ENCODE results near the gene PLXNB2.
"Not testable (repeated sequence)": the region's sequence is repeated elsewhere in the genome, so short reads cannot be mapped to it uniquely, and the experiment has no call there.

PLXNB2 gene

GRCh38 chr22:50278956-50279619 is 28.4 kb downstream of the PLXNB2 start:
- no peak for DNase-seq

- no peak for DNase-seq
These were observed 29.0 kb downstream of the PLXNB2 start for GRCh38 chr22:50278461-50278860.

DNA sequence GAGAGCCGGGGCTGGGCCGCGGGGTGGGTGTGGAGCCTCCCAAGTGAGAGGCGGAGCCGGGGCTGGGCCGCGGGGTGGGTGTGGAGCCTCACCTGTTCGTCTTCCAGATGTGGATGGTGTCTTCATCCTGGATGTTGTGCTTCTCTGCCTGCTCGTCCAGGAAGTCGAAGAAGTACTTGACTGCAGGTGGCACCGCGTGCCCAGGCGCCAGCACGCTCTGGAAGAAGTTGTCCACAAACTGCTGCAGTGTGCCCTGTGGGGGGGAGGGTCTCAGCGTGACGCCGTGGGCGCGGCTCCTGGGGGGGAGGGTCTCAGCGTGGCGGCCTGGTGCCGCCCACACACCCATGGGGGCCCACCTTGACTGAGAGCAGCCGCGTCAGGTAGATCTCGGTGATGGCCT is 29.7 kb downstream of the PLXNB2 start:
- no peak for DNase-seq

DNA sequence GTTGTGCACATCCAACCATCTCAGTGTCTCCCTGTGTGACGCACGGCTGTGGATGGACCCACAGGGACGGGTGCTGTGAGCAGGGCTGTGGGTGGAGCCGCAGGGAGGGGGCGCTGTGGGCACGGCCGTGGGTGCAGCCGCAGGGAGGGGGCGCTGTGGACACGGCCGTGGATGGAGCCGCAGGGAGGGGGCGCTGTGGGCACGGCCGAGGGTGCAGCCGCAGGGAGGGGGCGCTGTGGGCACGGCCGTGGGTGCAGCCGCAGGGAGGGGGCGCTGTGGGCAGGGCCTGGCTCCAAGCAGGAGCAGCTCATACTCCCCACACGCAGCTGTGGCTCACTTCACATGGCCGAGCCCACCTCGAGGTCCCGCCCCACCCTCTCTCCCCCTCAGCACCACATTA is 31.3 kb downstream of the PLXNB2 start:
- DNase-seq = peak; percentile 65

DNA sequence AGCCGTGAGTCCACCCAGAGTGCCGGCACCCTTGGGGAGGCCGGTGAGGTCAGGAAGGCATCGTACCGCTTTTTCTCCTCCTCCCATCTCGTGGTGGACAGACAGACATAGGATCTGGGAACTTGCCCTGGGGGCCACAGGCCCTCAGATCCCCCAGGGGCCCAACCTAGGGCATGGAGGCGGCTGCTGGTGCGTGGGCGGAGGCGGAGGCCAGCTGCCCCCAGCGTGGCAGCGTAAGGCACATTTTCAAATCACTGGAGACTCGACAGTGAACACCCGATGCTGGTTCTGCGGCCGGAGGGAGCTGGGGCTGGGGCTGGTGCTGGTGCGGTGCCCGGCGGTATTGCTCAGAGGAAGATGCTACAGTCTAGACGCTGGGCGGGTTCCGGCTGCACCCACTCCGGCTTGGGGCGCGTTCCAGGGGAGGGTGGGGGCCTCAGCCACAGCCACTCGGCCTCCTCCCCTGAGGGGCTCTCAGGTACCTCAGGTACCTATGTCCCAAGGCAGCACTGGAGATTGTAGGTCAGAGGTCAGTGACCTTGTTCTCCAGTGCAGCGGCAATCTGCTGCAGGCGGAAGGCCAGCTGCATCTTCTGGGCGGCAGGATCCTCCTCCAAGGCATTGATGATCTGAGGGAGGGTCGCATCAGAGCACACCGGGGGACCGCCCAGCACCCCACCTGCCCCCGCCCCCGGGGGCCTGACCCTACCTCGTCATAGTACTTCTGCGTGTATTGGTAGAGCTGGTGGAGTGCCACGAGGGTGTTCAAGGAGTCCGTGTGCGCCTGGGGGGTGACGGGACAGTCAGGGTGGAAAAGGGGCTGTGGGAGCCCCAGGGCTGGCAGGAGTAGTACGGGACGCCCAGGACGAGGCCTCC is 32.0 kb downstream of the PLXNB2 start:
- DNase-seq = no peak

GRCh38 chr22:50274771-50275170 is 32.7 kb downstream of the PLXNB2 start:
- DNase-seq = no peak

DNA sequence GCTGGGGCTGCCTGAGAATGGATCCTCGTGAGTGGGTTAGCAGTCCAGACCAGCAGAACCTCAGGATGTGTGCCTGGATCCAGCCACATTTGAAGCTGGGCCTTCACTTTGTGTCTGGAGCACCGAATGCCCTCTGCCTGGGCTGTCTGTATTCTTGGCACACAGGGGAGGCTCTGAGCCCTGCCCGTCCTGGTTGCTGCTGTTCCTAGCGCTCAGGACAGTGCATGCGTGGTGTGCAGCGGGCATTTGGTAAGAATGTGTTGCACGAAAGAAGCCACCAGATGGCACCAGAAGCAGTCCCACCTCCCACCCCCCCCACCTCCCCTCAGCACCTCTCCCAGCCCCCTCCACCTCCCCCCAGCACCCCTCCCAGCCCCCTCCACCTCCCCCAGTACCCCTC is 33.1 kb downstream of the PLXNB2 start:
- peak; percentile 72 for DNase-seq

DNA sequence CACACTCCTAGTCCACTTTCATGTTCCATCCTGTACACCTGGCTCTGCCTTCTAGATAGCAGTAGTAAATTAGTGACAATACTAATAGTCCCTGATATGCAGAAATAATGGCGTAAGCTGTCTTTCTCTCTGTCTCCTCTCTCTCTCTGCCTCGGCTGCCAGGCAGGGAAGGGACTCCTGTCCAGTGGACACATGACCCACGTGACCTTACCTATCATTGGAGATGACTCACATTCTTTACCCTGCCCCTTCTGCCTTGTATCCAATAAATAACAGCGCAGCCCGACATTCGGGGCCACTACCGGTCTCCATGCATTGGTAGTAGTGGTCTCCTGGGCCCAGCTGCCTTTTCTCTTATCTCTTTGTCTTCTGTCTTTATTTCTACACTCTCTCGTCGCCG is 33.7 kb downstream of the PLXNB2 start:
- DNase-seq = not testable (repeated sequence)

DNA sequence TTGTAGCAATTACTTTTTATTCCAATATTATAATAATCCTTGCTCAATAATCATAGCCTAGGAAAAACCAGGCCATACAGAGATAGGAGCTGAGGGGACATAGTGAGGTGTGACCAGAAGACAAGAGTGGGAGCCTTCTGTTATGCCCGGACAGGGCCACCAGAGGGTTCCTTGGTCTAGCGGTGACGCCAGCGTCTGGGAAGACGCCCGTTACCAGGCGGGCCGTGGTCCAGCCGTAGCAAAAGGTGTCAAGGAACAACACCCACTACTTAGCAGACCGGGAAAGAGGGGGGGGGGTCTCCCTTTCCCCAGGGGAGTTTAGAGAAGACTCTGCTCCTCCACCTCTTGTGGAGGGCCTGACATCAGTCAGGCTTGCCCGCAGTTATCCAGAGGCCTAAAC is 34.1 kb downstream of the PLXNB2 start:
- DNase-seq = not testable (repeated sequence)

- peak; percentile 2 for DNase-seq
These were observed 35.2 kb downstream of the PLXNB2 start for GRCh38 chr22:50272044-50272802.

GRCh38 chr22:50271519-50271970 is 35.9 kb downstream of the PLXNB2 start:
- peak; percentile 41 for DNase-seq

DNA sequence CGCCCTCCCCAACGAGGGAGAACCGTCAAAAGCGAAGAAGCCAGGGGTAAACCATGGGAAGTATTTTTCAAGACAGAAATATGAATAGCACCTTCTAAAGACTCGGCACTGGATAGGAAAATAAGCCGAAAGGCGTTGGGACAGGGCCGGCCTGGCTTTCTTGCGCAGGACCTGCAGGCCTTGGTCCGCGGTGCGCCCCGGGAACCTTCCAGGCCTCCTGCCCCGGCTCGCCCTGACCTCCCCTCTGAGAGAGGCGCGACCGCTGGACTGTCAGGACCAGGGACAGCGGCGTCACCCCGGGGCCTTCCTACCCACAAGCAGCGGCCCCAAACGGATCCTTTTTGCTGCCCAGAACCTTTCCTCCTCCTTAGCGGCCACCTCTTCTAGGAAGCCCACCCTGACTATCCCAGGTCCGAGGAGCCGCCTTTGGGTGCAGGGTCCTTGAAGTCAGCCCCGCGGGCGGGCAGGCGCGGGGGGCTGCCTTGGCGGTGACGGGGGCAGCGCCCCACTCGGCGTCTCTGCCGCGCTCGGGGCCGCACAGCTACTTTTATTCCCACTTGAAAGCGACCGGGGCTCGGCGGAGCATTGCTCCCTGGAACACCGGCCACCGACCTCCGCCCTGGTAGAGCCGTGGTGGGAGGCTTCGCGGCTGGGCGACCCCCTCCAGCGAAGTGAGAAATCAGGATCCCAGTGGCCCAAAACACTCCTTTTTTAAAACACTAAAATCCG is 36.6 kb downstream of the PLXNB2 start:
- peak; percentile 27 for DNase-seq

DNA sequence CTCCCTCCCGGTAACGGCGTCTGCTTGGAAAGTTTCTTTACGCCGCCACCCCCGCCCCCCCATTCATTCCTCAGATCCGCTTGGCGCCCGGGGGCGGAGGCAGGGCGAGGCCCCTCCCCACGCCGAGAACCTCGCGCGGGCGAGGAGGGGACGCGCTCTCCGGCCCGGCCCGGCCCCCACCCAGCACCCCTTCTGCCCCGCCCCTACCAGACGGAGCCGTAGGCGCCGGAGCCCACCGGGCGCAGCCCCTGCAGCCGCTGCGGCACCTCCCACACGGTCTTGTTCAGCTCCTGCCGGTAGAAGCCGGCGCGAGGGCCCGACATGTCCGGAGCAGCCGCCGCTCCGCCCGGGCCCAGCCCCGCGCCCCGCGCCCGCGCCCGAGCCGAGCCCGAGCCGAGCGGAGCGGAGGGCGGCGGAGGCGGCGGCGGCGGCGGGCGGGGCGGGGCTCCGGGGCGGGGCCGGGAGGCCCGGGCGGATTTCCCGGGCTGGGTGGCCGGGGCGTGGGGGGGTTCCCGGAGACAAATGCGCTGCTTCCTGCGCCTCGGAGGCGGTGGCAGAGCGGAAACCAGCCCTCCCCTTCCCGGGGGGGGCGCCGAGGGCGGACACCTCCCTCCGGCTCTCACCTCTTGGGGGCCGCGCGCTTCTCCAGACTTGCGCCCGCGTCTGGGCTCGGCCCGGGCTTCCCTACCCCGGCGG is 37.3 kb downstream of the PLXNB2 start, which contains the start of gene MAPK11:
MAPK11 (minus strand) TSS at position 411 of the 696 bp plus-strand sequence; CDS start at position 323, 88 bp downstream.
- peak; percentile 5 for DNase-seq

DNA sequence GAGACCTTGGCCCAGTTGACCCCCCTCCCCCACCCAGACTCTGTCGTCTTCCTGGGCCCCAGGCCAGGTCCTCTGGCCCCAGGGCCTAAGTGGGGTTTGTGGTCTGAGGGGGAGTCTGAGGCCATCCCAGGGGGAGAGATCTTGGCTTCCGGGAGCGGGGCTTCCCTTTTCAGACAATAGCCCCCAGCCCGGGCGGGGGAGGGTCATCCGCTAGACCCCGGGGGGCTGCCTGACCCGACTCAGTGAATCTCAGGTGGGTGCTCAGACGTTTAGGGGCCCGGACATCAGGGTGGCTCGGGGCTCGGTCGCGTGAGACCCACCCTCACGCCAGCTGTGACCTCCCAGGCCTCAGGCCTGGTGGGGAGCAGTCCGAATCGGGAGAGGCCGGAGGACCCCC is 37.9 kb downstream of the PLXNB2 start:
- DNase-seq = no peak

- DNase-seq = no peak
These were observed 38.8 kb downstream of the PLXNB2 start for GRCh38 chr22:50268655-50269113.

GRCh38 chr22:50267591-50268390 is 39.7 kb downstream of the PLXNB2 start:
- DNase-seq = peak; percentile 26

- DNase-seq = no peak
These were observed 40.5 kb downstream of the PLXNB2 start for GRCh38 chr22:50266994-50267393.

- no peak for DNase-seq
These were observed 42.3 kb downstream of the PLXNB2 start for GRCh38 chr22:50264946-50265669.

DNA sequence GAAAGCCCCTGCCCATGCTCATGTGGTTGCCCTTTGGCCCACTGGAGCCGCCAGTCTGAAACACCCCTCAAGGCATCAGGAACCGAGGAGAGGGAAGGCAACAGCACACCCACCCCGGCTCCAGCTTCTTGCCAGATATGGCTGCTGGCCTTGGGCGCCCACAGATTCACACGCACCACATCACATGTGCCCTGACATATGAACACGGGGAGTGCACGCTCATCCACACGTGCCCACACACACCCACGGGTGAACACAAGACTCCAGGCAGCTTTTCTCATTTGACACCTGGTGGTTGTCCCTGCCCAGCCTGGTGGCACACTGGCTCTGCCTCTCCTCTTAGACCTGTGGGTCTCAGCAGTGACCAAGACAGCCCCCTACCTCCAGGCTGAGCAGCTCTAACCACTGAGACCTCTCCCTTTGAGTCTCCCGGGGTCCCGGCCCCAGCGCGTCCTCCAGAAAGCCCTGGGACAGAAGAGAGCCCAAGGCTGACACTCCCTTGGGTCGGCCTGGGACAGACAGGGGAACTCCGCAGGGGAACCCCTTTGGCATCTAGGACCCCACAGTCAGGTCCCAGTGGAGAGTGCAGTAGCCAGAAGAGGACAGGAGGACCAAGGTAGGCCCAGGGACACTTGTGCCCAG is 43.2 kb downstream of the PLXNB2 start:
- no peak for DNase-seq
